Gastrocnemius medialis (tissue), 4 donors: ENCODE data around the gene AHDC1. TPM values are rescaled to one million over a fixed set of nuclear protein-coding genes. Genes with fewer than 3 reads are reported as not detected.
A peak's percentile ranks its signal among the peaks of the same experiment; 100 is the strongest.
"Not testable (repeated sequence)": the region's sequence is repeated elsewhere in the genome, so short reads cannot be mapped to it uniquely, and the experiment has no call there.

Source experiments
- ATAC-seq, 2 donors: fragments of 150-250 bp; one replicate each; pipeline ENCODE4 v1.9.1; 2016
- DNase-seq, 2 donors: peaks; one replicate each; pipeline ENCODE4 v3.0.0-alpha.2; 2019
- H3K27ac ChIP-seq, 4 donors: fragments of 200-600 bp; sonication (generic); 1 replicate in 1 of 4; 2 replicates in 3 of 4; pipeline ENCODE4 v1.5.1; 2016 to 2018; ENCODE audit warnings: mild to moderate bottlenecking in 2 of 4, moderate library complexity in 1 of 4
- H3K27me3 ChIP-seq, 3 donors: fragments of 200-600 bp; sonication (generic) in 2 of 3; 1 replicate in 1 of 3; 2 replicates in 2 of 3; pipeline versions ENCODE4 v1.5.1 to v1.6.0; 2016 to 2019; ENCODE audit warnings: mild to moderate bottlenecking in 1 of 3, moderate library complexity in 1 of 3
- H3K36me3 ChIP-seq, 2 donors: fragments of 200-600 bp; sonication (generic) in 1 of 2; one replicate each; pipeline ENCODE4 v1.5.1; 2017 to 2018
- H3K4me1 ChIP-seq, 2 donors: fragments of 200-600 bp; sonication (generic) in 1 of 2; one replicate each; pipeline ENCODE4 v1.5.1; 2016 to 2017; ENCODE audit warnings: mild to moderate bottlenecking in 2 of 2
- H3K4me3 ChIP-seq, 4 donors: fragments of 200-600 bp; sonication (generic) in 3 of 4; 1 replicate in 1 of 4; 2 replicates in 3 of 4; pipeline ENCODE4 v1.5.1; 2016 to 2019; ENCODE audit warnings: mild to moderate bottlenecking in 2 of 4
- H3K9me3 ChIP-seq, 3 donors: fragments of 200-600 bp; sonication (generic) in 2 of 3; 1 replicate in 1 of 3; 2 replicates in 2 of 3; pipeline ENCODE4 v1.5.1; 2016 to 2019
- CTCF ChIP-seq, 5 experiments: fragments of 450-650 bp in 3 of 5; fragments of 200-600 bp in 2 of 5; sonication (generic) in 2 of 5; IDR thresholded peaks in 4 of 5; conservative IDR thresholded peaks in 1 of 5; 1 replicate in 4 of 5; 2 replicates in 1 of 5; pipeline ENCODE4 v1.5.1; 2016 to 2019; ENCODE audit warnings: antibody characterized with exemption in 5 of 5, mild to moderate bottlenecking in 3 of 5, moderate library complexity in 3 of 5
- POLR2A ChIP-seq, 2 donors: fragments of 450-650 bp; IDR thresholded peaks; one replicate each; pipeline ENCODE4 v1.6.1; 2017; ENCODE audit warnings: antibody characterized with exemption in 2 of 2, mild to moderate bottlenecking in 2 of 2, moderate library complexity in 2 of 2
- in situ Hi-C, 4 donors: fragments of 200-750 bp; cut with MboI; loops; one replicate each; pipeline versions ENCODE4 v1.15.0 to v1.8.0; 2017; ENCODE audit warnings: low sequenced_read_pairs in 4 of 4
- intact Hi-C: fragments of 100-400 bp; cut with DNase I; formaldehyde crosslinking; loops from one replicate; pipeline ENCODE4 v1.15.1; 2023; ENCODE audit warnings: low total_unique reads
- total RNA-seq, 4 donors: library from RNA; depleted of rRNA; stranded (reverse); fragments of >200 nt; gene quantifications; one replicate each; pipeline versions ENCODE4 v1.1.0 to v1.2.3, GENCODE V29; 2016

AHDC1 gene
- total RNA-seq, 4 donors from 2014 or later = 22.2 to 57.9 (median 35.2) TPM

- Histone ChIP-seq H3K9me3 (no peaks in the 10 kb centered on the region), H3K36me3 (no peaks in the 10 kb centered on the region), H3K27me3 (peaks cover 14 to 21% (median 21%) of the 10 kb centered on the region in 3 donors), H3K4me3 (peak overlapping the region in 1 of 4 donors; percentile 53), H3K27ac (peak overlapping the region; percentile 68 to 84 (median 80)), H3K4me1 (peaks cover 23 to 33% of the 10 kb centered on the region in 2 donors)
- intact Hi-C loops (no loop called here), in situ Hi-C loops (no loop called here)
- ATAC-seq = no peak
- no peak for TF ChIP-seq POLR2A (IDR thresholded peaks at IDR 0.05)
- no peak for TF ChIP-seq CTCF (IDR thresholded peaks at IDR 0.05 in 4 of 5, conservative IDR thresholded peaks at IDR 0.05 in 1 of 5)
- no peak for DNase-seq
Measured at GRCh38 chr1:27633298-27633610, 29.3 kb upstream of the AHDC1 start.

- Histone ChIP-seq H3K9me3 (no peaks in the 10 kb centered on the region), H3K4me3 (no peak overlapping the region), H3K27me3 (peaks cover 14 to 21% (median 21%) of the 10 kb centered on the region in 3 donors), H3K27ac (peak overlapping the region; percentile 68 to 84 (median 80)), H3K4me1 (peaks cover 29 to 33% of the 10 kb centered on the region in 2 donors), H3K36me3 (no peaks in the 10 kb centered on the region)
- intact Hi-C loops (no loop called here), in situ Hi-C loops (no loop called here)
- DNase-seq (no peak), ATAC-seq (no peak)
- TF ChIP-seq CTCF (IDR thresholded peaks at IDR 0.05 in 4 of 5, conservative IDR thresholded peaks at IDR 0.05 in 1 of 5) (no peak), POLR2A (IDR thresholded peaks at IDR 0.05) (no peak)
Measured at GRCh38 chr1:27632387-27633297, 28.7 kb upstream of the AHDC1 start.

GRCh38 chr1:27630859-27631491, 27.0 kb upstream of the AHDC1 start:
- Histone ChIP-seq H3K27me3 (peaks cover 14 to 21% (median 21%) of the 10 kb centered on the region in 3 donors), H3K9me3 (no peaks in the 10 kb centered on the region), H3K4me1 (peaks cover 33 to 38% of the 10 kb centered on the region in 2 donors), H3K4me3 (no peak overlapping the region), H3K36me3 (no peaks in the 10 kb centered on the region), H3K27ac (peak overlapping the region; percentile 68 to 84 (median 80))
- intact Hi-C loops = no loop called here
- peak; percentile 42 to 61 for DNase-seq
- TF ChIP-seq CTCF (IDR thresholded peaks at IDR 0.05 in 4 of 5, conservative IDR thresholded peaks at IDR 0.05 in 1 of 5) = no peak
- TF ChIP-seq POLR2A (IDR thresholded peaks at IDR 0.05) = peak; percentile 9 to 39
- in situ Hi-C loops = no loop called here
- ATAC-seq = peak; percentile 68 to 71

GRCh38 chr1:27628712-27629111, 24.8 kb upstream of the AHDC1 start:
- in situ Hi-C loops = no loop called here
- peaks cover 31 to 33% of the 10 kb centered on the region in 2 donors for H3K4me1 ChIP-seq
- peak overlapping the region; percentile 2 to 81 (median 73) for H3K27ac ChIP-seq

GRCh38 chr1:27627733-27628132, 23.8 kb upstream of the AHDC1 start:
- in situ Hi-C loops, H3K27ac ChIP-seq, H3K36me3 ChIP-seq, H3K4me3 ChIP-seq, H3K27me3 ChIP-seq, H3K9me3 ChIP-seq: not testable (repeated sequence)
- peaks cover 31 to 33% of the 10 kb centered on the region in 2 donors for H3K4me1 ChIP-seq
- DNase-seq (peak in 1 of 2 donors; percentile 57), ATAC-seq (peak in 1 of 2 donors; percentile 31)
- intact Hi-C loops = loop anchor here (5.0 kb wide), 1 partner anchor 35 kb away; no protein-coding TSS in a partner anchor

More at GRCh38 chr1:27628712-27629111, 24.8 kb upstream of the AHDC1 start:
- ATAC-seq (no peak), DNase-seq (no peak)
- TF ChIP-seq CTCF (IDR thresholded peaks at IDR 0.05 in 4 of 5, conservative IDR thresholded peaks at IDR 0.05 in 1 of 5) (no peak), POLR2A (IDR thresholded peaks at IDR 0.05) (no peak)
- Histone ChIP-seq H3K4me3 (no peak overlapping the region), H3K36me3 (no peaks in the 10 kb centered on the region), H3K27me3 (peaks cover 2 to 7% (median 2%) of the 10 kb centered on the region in 3 donors), H3K9me3 (no peaks in the 10 kb centered on the region)
- intact Hi-C loops = loop anchor here (5.0 kb wide), 1 partner anchor 34 kb away; no protein-coding TSS in a partner anchor
